Psoas muscle (tissue), 8 donors: ENCODE data around the gene WDR73. TPM values are rescaled to one million over a fixed set of nuclear protein-coding genes. Genes with fewer than 3 reads are reported as not detected.

Source experiments
- ATAC-seq, 4 donors: fragments of 200-7000 bp; cut with Tn5 transposase; one replicate each; pipeline ENCODE4 v1.9.1; 2020; ENCODE audit warnings: moderate library complexity in 3 of 4, mild to moderate bottlenecking in 2 of 4
- DNase-seq, 2 donors: peaks; one replicate each; pipeline ENCODE4 v3.0.0-alpha.2; 2020
- H3K27ac ChIP-seq: fragments of 200-600 bp; one replicate; pipeline ENCODE4 v1.8.0; 2022
- H3K27me3 ChIP-seq, 3 donors: fragments of 200-600 bp in 1 of 3; one replicate each; pipeline versions ENCODE4 v1.6.1 to v1.8.0; 2013 to 2022; ENCODE audit warnings: low read length in 2 of 3, mild to moderate bottlenecking in 2 of 3, moderate library complexity in 1 of 3; ENCODE audit not compliant: insufficient read depth in 3 of 3
- H3K36me3 ChIP-seq, 2 donors: fragments of 200-600 bp in 1 of 2; one replicate each; pipeline versions ENCODE4 v1.6.1 to v1.8.0; 2013 to 2022; ENCODE audit warnings: low read depth in 1 of 2, mild to moderate bottlenecking in 1 of 2, moderate library complexity in 1 of 2; ENCODE audit not compliant: insufficient read depth in 1 of 2
- H3K4me1 ChIP-seq: fragments of 200-600 bp; one replicate; pipeline ENCODE4 v1.8.0; 2022
- H3K4me3 ChIP-seq: fragments of 200-600 bp; one replicate; pipeline ENCODE4 v1.8.0; 2022; ENCODE audit warnings: mild to moderate bottlenecking
- H3K9me3 ChIP-seq: fragments of 200-600 bp; one replicate; pipeline ENCODE4 v1.8.0; 2022
- WGBS, 3 donors: extraction: QIAGEN DNeasy Blood & Tissue Kit; methylation state at CpG; one replicate each; pipeline versions ENCODE4 v1.1.6 to v1.1.7; 2013; 5-methylcytosine and 5-hydroxymethylcytosine counted together
- intact Hi-C, 2 donors: fragments of 100-400 bp; cut with DNase I; formaldehyde crosslinking; loops; one replicate each; pipeline versions ENCODE4 v1.11.0 to v1.14.2; 2022
- polyA plus RNA-seq, 3 donors: library from polyadenylated mRNA; stranded (reverse); fragments of 200-250 nt; gene quantifications; one replicate each; pipeline ENCODE4 v1.2.3, GENCODE V29; 2013
- total RNA-seq, 4 donors: library from RNA; stranded (reverse); fragmentation: NEBNext Ultra II Directional in 2 of 4; extraction: Animal tissue kit (Norgen Biotek cat#: 25700) in 2 of 4; gene quantifications; one replicate each; pipeline versions ENCODE4 v1.2.1 to v1.2.4, GENCODE V29; 2021 to 2023
- TF ChIP-seq, protein P1 (sequence below): fragments of 200-600 bp; IDR thresholded peaks from one replicate; pipeline ENCODE4 v1.8.0; 2022; ENCODE audit warnings: antibody characterized with exemption
- donor health status: healthy with polysubstance abuse.
- donor health status: DM: no; HTN: no; CAD: no; lungs with moderate emphysema.
- donor health status: Bipolar disorder and iron deficiency.
- donor health status: healthy.
- donor health status: DM: yes; HTN: yes; CAD: no.
- donor health status: DM: no; HTN: no; CAD: no.
- donor health status: DM: no; HTN: no; CAD: no.
- donor health status: DM: yes; HTN: yes; CAD: no.

WDR73 gene
- total and polyA plus RNA-seq, 7 donors: 8.9 to 22.0 (median 13.6) TPM

- Histone ChIP-seq H3K27ac (peak overlapping the region; percentile 80), H3K27me3 (no peaks in the 10 kb centered on the region), H3K4me1 (peaks cover 14% of the 10 kb centered on the region), H3K4me3 (peak overlapping the region; percentile 73), H3K9me3 (no peaks in the 10 kb centered on the region), H3K36me3 (peaks cover 3 to 4% of the 10 kb centered on the region in 2 donors)
- intact Hi-C loops: loop anchor here in 1 of 2 donors (5.0 to 10.0 kb wide), 2 partner anchors 218 to 266 kb away; no protein-coding TSS in a partner anchor
- whole genome bisulfite sequencing, 3 donors: 40 to 56% (median 45%) methylated on average over 7 of the region's 7 CpGs
- TF ChIP-seq, protein P1, sequence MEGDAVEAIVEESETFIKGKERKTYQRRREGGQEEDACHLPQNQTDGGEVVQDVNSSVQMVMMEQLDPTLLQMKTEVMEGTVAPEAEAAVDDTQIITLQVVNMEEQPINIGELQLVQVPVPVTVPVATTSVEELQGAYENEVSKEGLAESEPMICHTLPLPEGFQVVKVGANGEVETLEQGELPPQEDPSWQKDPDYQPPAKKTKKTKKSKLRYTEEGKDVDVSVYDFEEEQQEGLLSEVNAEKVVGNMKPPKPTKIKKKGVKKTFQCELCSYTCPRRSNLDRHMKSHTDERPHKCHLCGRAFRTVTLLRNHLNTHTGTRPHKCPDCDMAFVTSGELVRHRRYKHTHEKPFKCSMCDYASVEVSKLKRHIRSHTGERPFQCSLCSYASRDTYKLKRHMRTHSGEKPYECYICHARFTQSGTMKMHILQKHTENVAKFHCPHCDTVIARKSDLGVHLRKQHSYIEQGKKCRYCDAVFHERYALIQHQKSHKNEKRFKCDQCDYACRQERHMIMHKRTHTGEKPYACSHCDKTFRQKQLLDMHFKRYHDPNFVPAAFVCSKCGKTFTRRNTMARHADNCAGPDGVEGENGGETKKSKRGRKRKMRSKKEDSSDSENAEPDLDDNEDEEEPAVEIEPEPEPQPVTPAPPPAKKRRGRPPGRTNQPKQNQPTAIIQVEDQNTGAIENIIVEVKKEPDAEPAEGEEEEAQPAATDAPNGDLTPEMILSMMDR: no peak
- no peak for ATAC-seq
- DNase-seq: no peak
Measured at GRCh38 chr15:84658788-84659411, 4.8 kb upstream of the WDR73 start.

DNA sequence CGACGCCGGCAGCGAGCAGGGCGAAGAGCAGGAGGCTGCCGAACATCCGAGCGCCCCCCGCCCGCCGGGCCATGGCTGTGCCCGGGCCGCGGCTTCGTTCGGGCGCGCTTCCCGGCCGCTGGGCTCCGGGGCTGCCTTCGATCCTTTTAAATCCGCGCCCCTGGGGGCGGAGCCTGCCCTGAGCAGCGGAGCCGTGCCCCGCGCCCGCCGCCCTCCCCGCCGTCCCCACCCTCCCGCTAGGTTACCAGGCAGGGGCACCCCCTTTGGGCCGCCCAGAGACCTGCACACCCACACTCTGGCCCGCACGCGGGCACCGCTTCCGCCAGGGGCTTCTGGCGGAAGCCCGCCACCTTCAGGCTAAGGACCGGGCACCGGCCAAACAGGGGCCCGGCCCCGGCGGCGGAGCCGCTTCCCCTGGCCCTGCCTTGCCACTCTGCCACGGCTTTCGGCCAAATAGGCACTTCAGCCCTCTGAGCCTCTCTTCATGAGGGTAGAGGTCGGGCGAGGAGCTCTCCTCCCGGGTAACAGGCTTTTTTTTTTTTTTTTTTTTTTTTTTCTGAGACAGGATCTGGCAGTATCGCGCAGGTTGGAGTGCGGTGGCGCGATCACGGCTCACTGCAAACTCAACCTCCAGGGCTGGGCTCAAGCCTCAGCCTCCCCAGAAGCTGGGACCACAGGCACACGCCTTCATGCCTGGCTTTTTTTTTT is 4.2 kb upstream of the WDR73 start, which contains the start of gene NMB:
Gene NMB (minus strand): TSS at position 120 of the 708 bp plus-strand sequence. CDS start 47 bp downstream, at position 73.
- Histone ChIP-seq H3K9me3 (no peaks in the 10 kb centered on the region), H3K4me1 (peaks cover 18% of the 10 kb centered on the region), H3K27me3 (no peaks in the 10 kb centered on the region), H3K27ac (peak within 1 kb of the TSS; percentile 80), H3K4me3 (peak within 1 kb of the TSS; percentile 73), H3K36me3 (peaks cover 3 to 5% of the 10 kb centered on the region in 2 donors)
- intact Hi-C loops: loop anchor here in 1 of 2 donors (5.0 to 10.0 kb wide), 2 partner anchors 219 to 267 kb away; no protein-coding TSS in a partner anchor
- DNase-seq (peak; percentile 81 to 90), ATAC-seq (peak; percentile 61 to 80 (median 74))
- 1 to 2% (median 1%) methylated on average over 43 to 61 of the region's 61 CpGs for WGBS, 3 donors
- TF ChIP-seq, protein P1: peak; percentile 44

- peak overlapping the region; percentile 73 for H3K4me3 ChIP-seq
- no peaks in the 10 kb centered on the region for H3K27me3 ChIP-seq
- no peak for ATAC-seq
- intact Hi-C loops: loop anchor here in 1 of 2 donors (5.0 to 10.0 kb wide), 2 partner anchors 220 to 267 kb away; no protein-coding TSS in a partner anchor
- 17 to 20% (median 19%) methylated on average over 15 to 17 of the region's 17 CpGs for WGBS, 3 donors
- peak overlapping the region; percentile 80 for H3K27ac ChIP-seq
- peaks cover 3 to 10% of the 10 kb centered on the region in 2 donors for H3K36me3 ChIP-seq
- H3K4me1 ChIP-seq: peaks cover 19% of the 10 kb centered on the region
- peak in 1 of 2 donors; percentile 59 for DNase-seq
- TF ChIP-seq, protein P1: no peak
- no peaks in the 10 kb centered on the region for H3K9me3 ChIP-seq
Measured at GRCh38 chr15:84657748-84658079, 3.6 kb upstream of the WDR73 start.

- H3K4me3 ChIP-seq: peak overlapping the region; percentile 73
- DNase-seq: peak in 1 of 2 donors; percentile 29
- intact Hi-C loops: loop anchor here in 1 of 2 donors (5.0 to 10.0 kb wide), 2 partner anchors 220 to 268 kb away; no protein-coding TSS in a partner anchor
Measured at GRCh38 chr15:84656972-84657371, 2.9 kb upstream of the WDR73 start.

More at GRCh38 chr15:84656972-84657371, 2.9 kb upstream of the WDR73 start:
- Histone ChIP-seq H3K9me3 (no peaks in the 10 kb centered on the region), H3K36me3 (peaks cover 3 to 18% of the 10 kb centered on the region in 2 donors), H3K27ac (no peak overlapping the region), H3K4me1 (peaks cover 19% of the 10 kb centered on the region), H3K27me3 (no peaks in the 10 kb centered on the region)
- TF ChIP-seq, protein P1: no peak
- WGBS, 3 donors: 90 to 93% (median 92%) methylated on average over 7 of the region's 7 CpGs
- no peak for ATAC-seq
